Embryonic facial prominence (tissue), 1 donor: ENCODE measurements around the gene GLB1L3.

Experiments
- DNase-seq: peaks from one replicate; pipeline ENCODE4 v3.0.0-alpha.2; 2016; ENCODE audit errors: extremely low spot score

The GLB1L3 gene, protein sequence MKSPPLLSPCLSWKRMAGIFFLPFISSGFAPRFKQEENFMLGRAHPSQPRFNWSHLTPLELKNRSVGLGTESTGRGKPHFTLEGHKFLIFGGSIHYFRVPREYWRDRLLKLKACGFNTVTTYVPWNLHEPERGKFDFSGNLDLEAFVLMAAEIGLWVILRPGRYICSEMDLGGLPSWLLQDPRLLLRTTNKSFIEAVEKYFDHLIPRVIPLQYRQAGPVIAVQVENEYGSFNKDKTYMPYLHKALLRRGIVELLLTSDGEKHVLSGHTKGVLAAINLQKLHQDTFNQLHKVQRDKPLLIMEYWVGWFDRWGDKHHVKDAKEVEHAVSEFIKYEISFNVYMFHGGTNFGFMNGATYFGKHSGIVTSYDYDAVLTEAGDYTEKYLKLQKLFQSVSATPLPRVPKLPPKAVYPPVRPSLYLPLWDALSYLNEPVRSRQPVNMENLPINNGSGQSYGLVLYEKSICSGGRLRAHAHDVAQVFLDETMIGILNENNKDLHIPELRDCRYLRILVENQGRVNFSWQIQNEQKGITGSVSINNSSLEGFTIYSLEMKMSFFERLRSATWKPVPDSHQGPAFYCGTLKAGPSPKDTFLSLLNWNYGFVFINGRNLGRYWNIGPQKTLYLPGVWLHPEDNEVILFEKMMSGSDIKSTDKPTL

GRCh38 chr11:134275534-134276395, at the start of gene GLB1L3:
TSS of gene GLB1L3 (plus strand) at chr11:134276379. CDS start at chr11:134276741, 362 bp downstream.
- no peak for DNase-seq

GRCh38 chr11:134226806-134227325, 49.3 kb upstream of the GLB1L3 start:
- no peak for DNase-seq

DNA sequence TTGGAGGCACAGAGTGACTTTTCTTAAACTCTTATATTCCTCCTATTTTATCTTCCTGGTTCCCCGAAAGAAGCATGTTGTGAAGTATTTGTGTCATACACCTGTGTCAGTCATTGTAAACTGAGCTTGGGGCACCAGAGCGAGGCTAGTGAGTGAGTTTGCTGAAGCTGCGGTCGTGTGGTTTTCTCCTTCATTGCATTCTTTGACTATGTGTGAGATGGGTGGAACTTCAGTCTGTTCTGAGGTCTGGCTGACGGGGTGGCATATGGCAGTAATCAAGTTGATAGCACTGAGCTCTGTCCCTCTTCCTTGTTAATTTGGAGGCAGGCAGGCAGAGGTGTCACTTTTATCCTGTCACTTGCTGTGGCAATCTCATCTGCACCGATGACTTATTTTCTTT, 47.6 kb upstream of the GLB1L3 start:
- DNase-seq, result no peak

DNA sequence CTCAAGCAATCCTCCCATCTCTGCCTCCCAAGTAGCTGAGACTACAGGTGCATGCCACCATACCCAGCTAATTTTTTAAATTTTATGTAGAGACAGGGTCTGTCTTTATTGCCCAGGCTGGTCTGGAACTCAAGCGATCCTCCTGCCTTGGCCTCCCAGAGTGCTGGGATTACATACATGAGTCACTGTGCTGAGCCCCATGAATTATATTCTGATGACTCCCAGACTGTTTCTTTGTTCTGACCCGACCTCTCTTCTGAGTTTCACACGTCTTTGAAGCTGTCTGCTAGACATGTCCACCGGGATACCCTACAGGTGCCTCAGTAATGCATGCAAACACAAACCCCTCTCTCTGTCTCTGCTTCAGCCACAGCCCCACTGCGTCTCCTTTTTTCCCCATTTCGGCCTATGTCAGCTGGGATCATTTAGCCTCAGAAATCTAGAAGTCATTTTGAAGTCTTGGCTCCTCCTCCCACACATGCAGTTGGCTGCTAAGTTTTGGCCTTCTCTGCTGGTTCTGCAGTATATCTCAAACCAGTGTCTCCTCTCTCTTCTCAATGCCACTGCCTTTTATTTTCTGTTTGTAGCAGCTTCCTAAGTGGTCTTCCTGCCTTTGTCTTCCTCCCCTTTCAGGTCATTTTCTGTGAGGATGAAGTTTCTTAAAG, 46.9 kb upstream of the GLB1L3 start:
- DNase-seq, result no peak

DNA sequence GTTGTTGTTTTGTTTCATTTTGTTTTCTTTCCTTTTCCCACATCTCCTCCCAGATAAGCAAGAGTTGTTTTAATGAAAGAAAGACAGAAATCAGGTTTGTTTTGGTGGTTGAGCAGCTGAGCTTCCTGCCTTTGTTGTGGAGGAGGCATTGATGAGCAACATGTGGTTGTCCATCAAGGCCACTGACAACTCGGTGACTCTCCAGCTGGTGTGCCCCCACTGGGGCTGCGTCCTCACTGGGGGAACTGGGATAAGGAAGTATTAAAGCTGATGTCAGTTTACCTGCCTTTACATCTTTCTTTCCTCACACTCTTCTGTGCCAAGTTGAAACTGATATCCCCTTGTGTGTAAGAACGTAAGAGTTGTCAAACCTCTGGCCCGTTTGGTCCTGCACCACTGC, 45.8 kb upstream of the GLB1L3 start:
- DNase-seq, result no peak

DNA sequence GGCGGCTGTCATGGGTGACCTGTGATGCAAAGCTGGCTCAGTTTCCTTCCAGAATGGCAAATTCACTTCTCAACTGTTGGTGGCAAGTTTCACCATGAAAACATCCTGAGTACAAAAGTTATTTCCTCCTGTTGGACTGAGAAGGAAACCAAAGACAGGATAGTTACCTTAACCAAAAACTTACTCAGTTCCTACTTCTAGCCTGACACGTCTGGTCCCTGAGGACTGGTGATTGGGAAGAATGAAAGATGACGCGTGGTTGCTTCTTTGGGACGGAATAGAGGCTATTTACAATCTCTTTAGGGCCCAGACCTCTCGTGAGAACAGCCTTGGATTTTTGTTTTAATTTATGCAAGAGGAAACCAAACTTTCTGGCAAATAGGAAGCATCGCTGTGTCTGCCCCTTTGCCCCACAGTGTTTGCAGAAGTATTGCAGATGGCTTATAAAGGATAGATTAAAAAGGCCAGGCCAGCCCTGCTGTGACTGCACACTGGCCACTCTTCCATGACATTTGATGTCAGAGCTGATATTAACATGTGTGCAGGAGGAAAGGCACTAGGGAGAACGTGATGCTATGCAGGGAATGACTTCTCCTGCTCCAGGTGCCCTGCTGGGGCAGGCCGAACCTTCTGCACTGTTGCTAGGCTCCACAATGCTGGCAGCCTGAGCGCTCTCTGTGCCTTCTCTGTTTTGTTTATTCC, 44.1 kb upstream of the GLB1L3 start:
- no peak for DNase-seq

DNA sequence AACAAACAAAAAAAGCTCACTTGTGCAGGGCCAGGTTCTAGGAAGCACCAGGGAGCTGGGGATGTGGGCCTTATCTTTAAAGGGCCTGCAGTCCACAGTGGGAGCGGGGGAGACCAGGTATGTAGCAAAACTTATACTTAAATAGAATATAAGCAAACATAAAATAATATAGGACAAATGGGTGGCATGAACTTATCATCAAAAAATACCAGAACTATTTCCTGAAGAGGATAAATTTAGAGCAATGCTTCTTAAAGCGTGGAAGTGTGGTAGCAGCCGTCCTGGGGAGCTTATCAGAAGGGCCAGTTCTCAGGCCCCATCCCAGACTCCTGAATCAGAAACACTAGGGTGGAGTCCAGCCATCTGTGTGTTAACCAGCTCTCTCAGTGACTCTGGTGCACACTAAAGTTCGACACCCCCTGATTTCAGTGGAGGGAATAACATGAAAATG, 42.4 kb upstream of the GLB1L3 start:
- DNase-seq, result no peak

- DNase-seq, result no peak
These were observed 40.8 kb upstream of the GLB1L3 start for GRCh38 chr11:134235399-134235798.

GRCh38 chr11:134236834-134237556, 39.2 kb upstream of the GLB1L3 start:
- no peak for DNase-seq

- DNase-seq, result no peak
These were observed 38.6 kb upstream of the GLB1L3 start for GRCh38 chr11:134237557-134237922.

DNA sequence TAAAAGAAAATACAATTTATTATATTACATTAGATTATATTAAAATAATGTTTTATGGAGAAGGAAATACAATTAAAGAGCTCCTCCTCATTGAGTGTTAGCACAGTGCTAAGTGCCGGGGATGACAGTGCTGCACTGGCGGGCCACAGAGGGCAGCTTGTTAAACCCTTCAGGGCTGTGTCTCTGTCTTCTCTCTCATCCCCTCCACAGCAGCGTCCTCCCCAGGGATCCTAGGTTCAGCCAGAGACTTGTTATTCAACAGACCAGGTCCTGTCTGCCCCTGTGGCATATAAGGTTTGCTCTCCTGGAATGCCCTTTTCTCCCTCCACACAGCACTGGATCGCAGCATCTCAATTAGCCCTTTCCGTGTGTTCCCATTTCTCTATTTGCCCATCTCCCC, 37.2 kb upstream of the GLB1L3 start:
- DNase-seq, result no peak

DNA sequence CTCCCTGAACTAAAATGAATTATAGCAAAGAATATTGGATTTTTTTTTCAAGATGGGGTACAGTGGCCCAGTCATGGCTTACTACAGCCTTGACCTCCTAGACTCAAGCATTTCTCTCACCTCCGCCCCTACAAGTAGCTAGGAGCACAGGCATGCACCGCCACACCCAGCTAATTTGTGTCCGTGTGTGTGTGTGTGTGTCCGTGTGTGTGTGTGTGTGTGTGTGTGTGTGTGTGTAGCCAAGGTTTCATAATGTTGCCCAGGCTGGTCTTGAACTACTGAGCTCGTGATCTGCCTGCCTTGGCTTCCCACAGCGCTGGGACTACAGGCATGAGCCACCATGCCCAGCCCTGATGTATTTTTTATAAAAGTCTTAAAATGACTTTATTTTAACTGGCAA, 35.6 kb upstream of the GLB1L3 start:
- no peak for DNase-seq

- DNase-seq, result no peak
These were observed 33.8 kb upstream of the GLB1L3 start for GRCh38 chr11:134242376-134242775.

GRCh38 chr11:134243913-134244312, 32.3 kb upstream of the GLB1L3 start:
- DNase-seq, result no peak

DNA sequence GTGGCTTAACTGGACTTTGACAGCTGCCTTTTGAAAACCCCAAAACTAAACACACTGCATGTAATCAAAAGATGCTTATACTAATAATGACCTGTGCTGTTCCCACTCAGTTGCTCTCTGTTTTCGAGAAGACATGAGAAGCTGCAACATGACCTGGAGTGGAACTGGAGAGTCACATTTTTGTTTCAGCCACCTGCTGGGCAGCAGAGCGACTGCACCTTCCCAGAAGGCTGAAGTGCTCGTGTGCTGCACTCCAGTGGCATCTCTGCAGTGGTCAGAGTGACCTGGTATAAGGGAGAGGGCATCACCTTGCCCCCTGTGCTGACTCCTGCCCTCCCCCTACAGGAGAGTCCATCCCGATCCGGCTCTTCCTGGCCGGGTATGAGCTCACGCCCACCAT, 31.6 kb upstream of the GLB1L3 start:
- DNase-seq, result no peak

GRCh38 chr11:134245434-134245833, 30.7 kb upstream of the GLB1L3 start:
- DNase-seq, result no peak

DNA sequence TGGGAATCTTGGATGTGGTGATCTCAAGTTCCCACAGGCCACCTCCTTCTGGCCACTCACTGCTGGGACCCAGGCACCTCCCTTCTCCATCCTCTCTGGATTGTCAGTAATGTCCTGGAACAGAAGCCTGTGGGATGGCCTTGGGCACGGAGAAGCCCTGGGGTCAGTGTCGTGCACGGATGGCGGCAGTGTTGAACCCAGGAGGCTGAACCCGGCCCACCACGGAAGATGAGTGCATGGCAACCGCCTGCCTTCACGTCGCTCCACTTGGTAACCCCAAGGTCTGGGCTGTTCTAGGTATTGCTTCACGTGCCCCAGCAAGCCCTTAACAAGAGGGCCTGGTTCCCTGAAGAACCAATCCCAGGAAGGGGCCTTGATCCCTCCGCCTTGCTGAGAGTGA, 30.1 kb upstream of the GLB1L3 start:
- no peak for DNase-seq

- DNase-seq, result no peak
These were observed 29.5 kb upstream of the GLB1L3 start for GRCh38 chr11:134246678-134247077.

DNA sequence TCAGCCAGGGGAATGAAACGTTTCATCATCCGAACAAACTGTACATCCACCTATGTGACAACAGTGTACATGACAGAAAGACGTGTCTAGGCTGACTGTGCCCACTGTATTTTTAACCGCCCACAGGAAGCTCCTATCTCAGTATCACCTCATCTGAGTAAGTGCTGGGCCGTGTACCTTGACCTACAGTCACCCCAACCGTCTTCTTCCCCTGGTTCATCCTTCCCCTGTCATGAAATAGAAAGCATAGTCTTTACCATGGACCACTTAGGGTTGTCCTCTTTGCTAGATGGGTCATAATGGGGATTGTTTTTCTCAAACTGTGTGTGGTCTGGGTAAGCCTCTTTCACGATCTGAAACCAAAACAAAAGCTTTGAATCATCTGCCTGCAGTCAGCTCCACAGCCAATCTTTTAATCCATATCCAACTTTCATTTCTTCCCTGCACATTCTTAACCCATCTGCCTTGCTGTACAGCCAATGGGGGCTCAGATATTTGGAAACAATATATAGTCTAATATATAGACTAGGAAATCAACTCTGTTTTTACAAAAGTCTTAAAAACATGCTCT, 27.2 kb upstream of the GLB1L3 start:
- DNase-seq, result no peak

DNA sequence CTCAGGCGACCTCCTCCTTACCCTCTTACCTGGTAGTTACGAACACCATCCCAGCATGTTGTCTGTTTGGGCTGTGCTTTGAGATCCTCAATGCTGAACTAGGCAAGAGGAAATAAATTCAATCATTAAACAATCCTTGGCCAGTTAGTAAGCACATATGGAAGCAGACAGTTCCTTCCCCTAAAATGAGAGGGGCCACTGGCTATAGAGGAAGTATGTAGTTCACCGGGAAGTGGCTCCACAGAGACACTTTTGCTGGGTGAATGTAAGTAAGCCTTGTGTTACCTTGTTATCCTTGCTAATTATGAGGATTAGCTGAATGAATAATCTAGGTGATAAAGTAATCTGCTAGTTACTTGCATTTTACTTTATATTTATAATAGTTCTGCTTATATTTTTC, 25.9 kb upstream of the GLB1L3 start:
- DNase-seq, result no peak
